Brain pericyte (primary cell): ENCODE measurements around the gene CADPS2.
"Not testable (repeated sequence)": the region's sequence is repeated elsewhere in the genome, so short reads cannot be mapped to it uniquely, and the experiment has no call there.

Source experiments
- DNase-seq: peaks from one replicate; pipeline ENCODE4 v3.0.0-alpha.2; 2012; ENCODE audit warnings: low read depth, low spot score

CADPS2 gene

GRCh38 chr7:122850528-122850927, 35.7 kb downstream of the CADPS2 start:
- DNase-seq, result no peak

DNA sequence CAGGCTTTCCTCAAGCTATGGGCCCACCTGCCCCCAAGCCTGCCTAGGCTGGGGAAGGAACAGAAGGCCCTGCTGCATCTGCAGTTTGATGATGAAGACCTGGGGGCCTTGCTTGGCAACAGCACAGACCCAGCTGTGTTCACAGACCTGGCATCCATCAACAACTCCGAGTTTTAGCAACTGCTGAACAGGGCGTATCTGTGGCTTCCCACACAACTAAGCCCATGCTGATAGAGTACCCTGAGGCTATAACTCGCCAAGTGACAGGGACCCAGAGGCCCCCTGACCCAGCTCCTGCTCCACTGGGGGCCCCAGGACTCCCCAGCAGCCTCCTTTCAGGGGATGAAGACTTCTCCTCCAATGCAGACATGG, 36.3 kb downstream of the CADPS2 start:
- DNase-seq, result no peak

DNA sequence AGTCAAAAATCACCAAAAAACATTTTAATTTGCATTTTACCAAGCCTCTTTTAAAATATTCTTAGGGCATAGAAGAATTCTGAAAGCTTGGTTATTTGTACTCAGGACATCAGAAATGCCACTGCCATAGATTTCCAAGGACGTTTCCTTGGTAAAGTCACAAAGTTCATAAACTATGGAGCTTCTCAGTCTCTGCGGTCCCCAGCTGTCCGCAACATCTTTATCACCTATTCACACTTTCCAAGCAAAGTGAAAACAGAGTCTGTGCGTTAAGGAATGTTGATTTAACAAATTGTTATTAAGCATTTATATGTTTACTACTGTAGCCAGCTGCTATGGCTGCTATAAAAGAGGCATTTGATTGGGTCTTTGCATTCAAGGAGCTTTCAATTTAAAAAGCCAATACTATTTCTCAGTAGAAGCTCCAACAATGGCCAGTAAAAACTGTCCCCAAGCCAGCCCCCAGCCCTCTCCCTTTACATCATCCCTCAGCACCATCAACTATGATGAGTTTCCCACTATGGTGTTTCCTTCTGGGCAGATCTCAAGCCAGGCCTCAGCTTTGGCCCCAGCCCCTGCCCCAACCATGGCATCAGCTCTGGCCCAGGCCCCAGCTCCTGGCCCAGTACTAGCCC, 36.8 kb downstream of the CADPS2 start:
- no peak for DNase-seq

DNA sequence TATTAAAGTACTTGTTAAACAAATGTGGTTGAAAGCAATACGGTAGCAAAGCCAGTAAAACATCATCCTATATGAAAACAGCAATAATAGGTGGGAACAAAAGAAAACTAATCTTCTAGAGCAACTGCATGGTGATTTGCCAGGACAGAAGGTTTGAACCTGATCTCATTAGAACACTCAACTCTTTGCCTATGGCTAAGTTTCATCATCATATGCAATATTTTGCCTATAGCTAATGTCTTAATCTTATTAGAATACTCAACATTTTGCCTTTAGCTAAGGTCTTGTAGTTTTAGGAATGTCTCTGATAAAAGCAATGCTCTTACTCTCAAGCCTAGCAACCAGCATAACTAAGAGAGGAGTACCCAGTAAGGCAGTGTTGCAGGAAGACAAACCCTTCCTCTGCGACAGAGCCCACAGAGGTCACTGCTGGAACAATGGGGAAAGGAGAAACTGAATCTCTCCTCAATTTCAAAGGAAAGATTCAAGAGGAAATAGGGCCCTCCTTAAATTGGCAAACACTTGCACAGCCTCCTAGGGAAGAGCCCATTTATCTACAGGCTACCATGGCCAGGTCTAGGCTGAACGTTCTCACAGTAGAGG, 38.3 kb downstream of the CADPS2 start:
- DNase-seq, result no peak

DNA sequence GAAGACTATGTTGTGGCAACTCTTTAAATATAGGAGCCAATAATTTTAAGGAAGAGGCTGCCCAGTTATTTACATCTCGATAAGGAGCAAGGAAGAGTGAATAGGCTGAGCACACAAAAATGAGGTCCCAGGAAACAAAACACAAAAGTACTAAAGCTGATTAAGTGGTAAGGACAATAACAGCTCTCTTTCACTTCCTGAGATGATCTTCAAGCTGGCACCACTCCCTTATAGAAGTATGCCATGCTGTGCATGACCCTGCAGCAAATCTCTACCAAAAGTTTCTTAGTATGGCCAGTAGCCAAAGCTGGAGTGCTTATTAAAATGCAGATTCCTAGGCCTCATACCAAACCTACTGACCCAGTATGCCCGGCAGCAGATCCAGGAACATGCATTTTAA, 39.7 kb downstream of the CADPS2 start:
- DNase-seq, result no peak

- DNase-seq, result no peak
Measured at GRCh38 chr7:122845286-122845685, 41.0 kb downstream of the CADPS2 start.

- no peak for DNase-seq
Measured at GRCh38 chr7:122844191-122844988, 41.9 kb downstream of the CADPS2 start.

DNA sequence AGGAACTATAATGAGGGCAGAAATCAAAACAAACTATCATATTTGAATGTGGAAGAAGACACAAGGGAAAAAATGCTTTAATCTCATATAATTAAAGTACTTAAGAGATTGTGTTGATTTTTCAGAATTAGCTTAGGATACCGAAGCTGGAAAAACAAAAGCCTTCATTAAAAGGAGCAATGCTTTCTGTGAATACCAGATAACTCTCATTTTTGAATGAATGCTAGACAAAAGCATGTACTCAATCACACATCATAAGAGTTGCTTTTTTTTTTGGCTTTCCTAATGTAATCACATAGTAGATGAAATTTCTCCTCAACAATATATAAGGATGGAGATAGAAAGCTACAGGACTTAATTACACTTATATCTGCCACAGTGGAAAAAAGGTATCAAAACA, 43.3 kb downstream of the CADPS2 start:
- no peak for DNase-seq

GRCh38 chr7:122836286-122836685, 50.0 kb downstream of the CADPS2 start:
- not testable (repeated sequence) for DNase-seq

DNA sequence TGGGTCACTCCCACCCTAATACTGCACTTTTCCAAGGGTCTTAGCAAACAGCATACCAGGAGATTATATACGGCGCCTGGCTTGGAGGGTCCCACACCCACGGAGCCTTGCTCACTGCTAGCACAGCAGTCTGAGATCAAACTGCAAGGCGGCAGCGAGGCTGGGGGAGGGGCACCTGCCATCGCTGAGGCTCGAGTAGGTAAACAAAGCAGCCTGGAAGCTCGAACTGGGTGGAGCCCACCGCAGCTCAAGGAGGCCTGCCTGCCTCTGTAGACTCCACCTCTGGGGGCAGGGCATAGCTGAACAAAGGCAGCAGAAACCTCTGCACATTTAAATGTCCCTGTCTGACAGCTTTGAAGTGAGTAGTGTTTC, 51.7 kb downstream of the CADPS2 start:
- DNase-seq, result not testable (repeated sequence)

DNA sequence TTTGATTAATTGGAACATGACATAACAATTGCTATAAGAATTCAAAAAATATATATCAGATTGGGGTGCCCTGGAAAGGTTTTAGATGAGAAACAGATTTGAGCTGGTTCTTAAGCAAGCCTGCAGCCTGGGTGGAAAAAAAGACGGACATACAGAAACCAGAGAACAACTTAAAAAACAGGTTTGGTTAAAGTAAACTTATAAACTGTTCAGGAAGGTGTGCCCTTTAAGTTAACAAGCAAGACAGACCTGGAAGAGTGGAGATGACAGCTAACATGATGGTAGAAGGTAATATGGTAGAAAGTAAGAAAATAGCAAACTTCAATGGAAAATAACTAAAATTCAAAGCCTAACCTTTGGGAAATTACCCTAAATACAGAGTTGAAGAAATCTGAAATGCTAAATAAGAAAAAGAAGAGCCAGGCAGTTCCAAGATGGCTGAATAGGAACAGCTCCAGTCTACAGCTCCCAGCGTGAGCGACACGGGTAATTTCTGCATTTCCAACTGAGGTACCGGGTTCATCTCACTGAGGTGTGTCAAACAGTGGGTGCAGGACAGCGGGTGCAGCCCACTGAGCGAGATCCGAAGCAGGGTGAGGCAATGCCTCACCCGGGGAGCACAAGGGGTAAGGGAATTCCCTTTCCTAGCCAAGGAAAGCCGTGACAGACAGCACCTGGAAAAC, 52.2 kb downstream of the CADPS2 start:
- DNase-seq, result no peak

DNA sequence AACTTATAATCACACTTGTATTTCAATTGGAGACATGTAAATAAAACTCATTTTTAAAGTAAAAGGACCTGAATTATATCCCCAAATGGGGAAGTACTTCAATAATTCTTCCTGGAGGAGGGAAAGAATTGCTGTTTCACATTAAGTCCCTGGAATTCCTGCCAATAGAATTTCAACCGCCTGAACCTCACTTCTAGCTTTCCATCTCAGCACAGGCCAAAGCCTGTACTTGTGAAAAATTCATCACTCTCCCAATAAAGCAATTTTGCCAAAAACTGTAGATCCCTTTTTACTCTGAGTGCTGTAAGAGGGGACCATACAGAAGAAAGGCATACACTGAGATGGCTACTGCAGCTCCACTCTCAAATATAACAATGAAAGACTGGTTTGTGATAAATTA, 54.8 kb downstream of the CADPS2 start:
- DNase-seq, result no peak

- DNase-seq, result no peak
Measured at GRCh38 chr7:122829962-122830361, 56.3 kb downstream of the CADPS2 start.

GRCh38 chr7:122827763-122828162, 58.5 kb downstream of the CADPS2 start:
- DNase-seq, result no peak

DNA sequence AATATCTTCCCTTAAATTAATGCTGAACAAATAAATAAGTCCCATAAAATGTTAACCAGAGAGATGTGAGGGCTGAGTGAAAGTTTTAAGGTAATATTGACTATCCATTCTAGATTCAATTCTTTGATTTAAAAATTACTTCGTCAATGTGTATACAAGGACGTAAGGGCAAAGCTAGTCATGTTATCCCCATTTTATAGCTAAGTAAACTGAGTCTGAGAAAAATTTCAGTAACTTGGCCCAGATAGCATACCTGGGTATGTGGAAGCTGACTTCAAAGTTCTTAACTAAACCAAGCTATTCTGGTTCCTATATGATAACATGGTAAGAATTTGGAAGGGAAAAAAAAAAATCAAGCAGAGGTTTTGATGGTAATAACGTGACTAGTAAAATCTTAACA, 72.4 kb downstream of the CADPS2 start:
- no peak for DNase-seq

GRCh38 chr7:122803851-122804250, 82.4 kb downstream of the CADPS2 start:
- no peak for DNase-seq

- no peak for DNase-seq
Measured at GRCh38 chr7:122803323-122803722, 82.9 kb downstream of the CADPS2 start.

- no peak for DNase-seq
Measured at GRCh38 chr7:122802301-122802751, 83.9 kb downstream of the CADPS2 start.

- no peak for DNase-seq
Measured at GRCh38 chr7:122791959-122792545, 94.2 kb downstream of the CADPS2 start.

DNA sequence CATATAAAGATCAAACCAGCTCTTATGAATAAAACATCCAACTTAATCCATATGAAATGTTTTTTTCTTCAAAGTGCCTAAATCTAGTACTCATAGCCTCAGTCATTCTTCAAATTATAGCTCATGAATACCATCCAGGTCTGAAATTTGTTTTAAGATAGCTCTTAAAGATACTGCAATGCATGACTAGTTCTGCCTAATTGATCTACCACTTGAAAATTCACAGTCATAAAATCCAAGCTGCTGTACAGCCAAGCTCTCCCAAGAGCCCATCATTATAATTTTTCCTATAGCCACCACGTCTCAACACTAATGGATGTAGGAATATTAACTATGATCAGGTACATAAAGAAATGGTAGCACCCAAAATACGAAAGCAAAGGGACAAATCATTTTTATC, 95.7 kb downstream of the CADPS2 start:
- DNase-seq, result no peak

DNA sequence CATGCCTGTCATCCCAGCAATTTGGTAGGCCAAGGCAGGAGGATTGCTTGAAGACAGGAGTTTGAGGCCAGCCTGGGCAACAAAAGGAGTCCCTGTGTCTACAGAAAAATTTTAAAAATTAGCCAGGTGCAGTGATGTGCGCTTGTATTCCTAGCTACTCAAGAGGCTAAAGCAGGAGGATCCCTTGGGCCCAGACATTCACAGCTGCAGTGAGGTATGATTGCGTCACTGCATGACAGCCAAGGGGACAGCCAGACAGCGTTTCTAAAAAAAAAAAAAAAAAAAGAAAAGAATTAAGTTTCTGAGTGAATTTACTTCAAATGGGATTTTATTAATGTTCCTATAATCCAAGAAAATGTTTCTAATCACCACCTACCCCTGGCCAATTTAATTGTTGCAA, 96.1 kb downstream of the CADPS2 start:
- DNase-seq, result no peak

GRCh38 chr7:122789156-122789555, 97.1 kb downstream of the CADPS2 start:
- DNase-seq, result no peak
